HepG2 (cell line): ENCODE results near the gene PFN1. TPM values are rescaled to one million over a fixed set of nuclear protein-coding genes. Genes with fewer than 3 reads are reported as not detected.

ENCODE experiments used
- ATAC-seq: fragments of 200-7000 bp; cut with Tn5 transposase; 3 replicates; pipeline ENCODE4 v1.9.1; 2020; ENCODE audit warnings: mild to moderate bottlenecking, moderate library complexity
- BruUV-seq: library from RNA; stranded (reverse); fragments of 400-500 nt; replicated peaks from 2 replicates; lab custom pipeline; 2021; lab: Mats Ljungman, UMichigan
- CTCF ChIA-PET: fragments of 300-600 bp; formaldehyde crosslinking; extraction: SDS; loops from one replicate; lab custom pipeline; 2021; ENCODE audit warnings: low total read pairs, inconsistent platforms, low intra/inter-chr PET ratio; lab: Yijun Ruan, JAX
- POLR2A ChIA-PET: fragments of 350-600 bp; sonication (Branson Sonifier 250); formaldehyde crosslinking; loops from one replicate; lab custom pipeline; 2020; ENCODE audit warnings: antibody characterized with exemption, inconsistent platforms; lab: Yijun Ruan, JAX
- DNase-seq: peaks from one replicate; pipeline ENCODE4 v3.0.0-alpha.2; 2015; ENCODE audit warnings: low spot score
- FAIRE-seq: peaks from 3 replicates; lab custom pipeline; 2011; peaks lifted over from hg19 to GRCh38; lab: Jason Lieb, UNC
- H2AFZ ChIP-seq: one replicate; pipeline ENCODE4 v1.6.1; 2011; ENCODE audit warnings: low read length, inconsistent platforms
- H3K27ac ChIP-seq: fragments of 300-600 bp; 3 replicates; pipeline ENCODE4 v1.8.0; 2011; ENCODE audit warnings: mixed run types, mild to moderate bottlenecking, mixed read lengths, low read length, inconsistent platforms; ENCODE audit not compliant: insufficient read depth; ENCODE audit errors: extremely low read length
- H3K27me3 ChIP-seq, 2 experiments: fragments of 200-600 bp in 1 of 2; 2 replicates in 1 of 2; 3 replicates in 1 of 2; pipeline versions ENCODE4 v1.6.0 to v1.8.0; 2011; ENCODE audit warnings: low read length in 2 of 2, mild to moderate bottlenecking in 2 of 2, moderate library complexity in 2 of 2, inconsistent platforms in 1 of 2; ENCODE audit not compliant: insufficient read depth in 2 of 2, control insufficient read depth in 1 of 2
- H3K36me3 ChIP-seq, 2 experiments: fragments of 200-600 bp in 1 of 2; replicated peaks in 1 of 2; 2 replicates in 1 of 2; 3 replicates in 1 of 2; pipeline versions ENCODE4 v1.5.1 to v1.8.0; 2011; ENCODE audit warnings: low read length in 2 of 2, inconsistent platforms in 1 of 2; ENCODE audit not compliant: insufficient read depth in 2 of 2, control insufficient read depth in 1 of 2
- H3K4me1 ChIP-seq: 2 replicates; pipeline ENCODE4 v1.5.1; 2012; ENCODE audit warnings: low read length, inconsistent platforms; ENCODE audit not compliant: insufficient read depth
- H3K4me2 ChIP-seq: 2 replicates; pipeline ENCODE4 v1.6.0; 2011; ENCODE audit warnings: low read depth, low read length, inconsistent platforms
- H3K4me3 ChIP-seq, 3 experiments: fragments of 200-600 bp in 1 of 3; sonication (generic), shearing (Covaris generic) in 1 of 3; replicated peaks in 1 of 3; 2 replicates each; pipeline ENCODE4 v1.5.1; 2011 to 2016; ENCODE audit warnings: low read length in 3 of 3, inconsistent platforms in 2 of 3, low read depth in 2 of 3, mild to moderate bottlenecking in 2 of 3, control low read depth in 1 of 3, mixed read lengths in 1 of 3; ENCODE audit not compliant: insufficient read depth in 1 of 3
- H3K79me2 ChIP-seq: one replicate; pipeline ENCODE4 v1.6.1; 2011; ENCODE audit warnings: low read length, inconsistent platforms; ENCODE audit not compliant: insufficient read depth
- H3K9ac ChIP-seq: 2 replicates; pipeline ENCODE4 v1.6.0; 2011; ENCODE audit warnings: mild to moderate bottlenecking, low read depth, low read length, inconsistent platforms; ENCODE audit not compliant: insufficient read depth
- H3K9me3 ChIP-seq: 2 replicates; pipeline ENCODE4 v1.5.1; 2012; ENCODE audit warnings: mild to moderate bottlenecking, low read length
- H4K20me1 ChIP-seq: 2 replicates; pipeline ENCODE4 v1.6.0; 2011; ENCODE audit warnings: inconsistent platforms, mild to moderate bottlenecking, low read length, moderate library complexity; ENCODE audit not compliant: insufficient read depth
- ASH2L ChIP-seq: fragments of 300-600, 200-600 bp; sonication (generic); IDR thresholded peaks from 2 replicates; pipeline ENCODE4 v1.7.0; 2017; ENCODE audit warnings: low read depth, mild to moderate bottlenecking, moderate library complexity, mixed read lengths, low read length; ENCODE audit not compliant: insufficient read length
- ATF1 ChIP-seq: IDR thresholded peaks from 2 replicates; pipeline ENCODE4 v1.6.1; 2016; ENCODE audit warnings: mild to moderate bottlenecking, control low read depth
- FIP1L1 ChIP-seq: fragments of 200-400 bp; formaldehyde crosslinking; IDR thresholded peaks from 2 replicates; pipeline ENCODE4 v1.6.1; 2018; ENCODE audit warnings: low read depth, mild to moderate bottlenecking, low read length, moderate library complexity, borderline replicate concordance; ENCODE audit not compliant: insufficient read depth
- FOXK1 ChIP-seq: sonication (generic); formaldehyde crosslinking; IDR thresholded peaks from 2 replicates; pipeline ENCODE4 v1.4.0; 2020; ENCODE audit warnings: low read depth, missing genetic modification reagents, borderline replicate concordance
- KMT2B ChIP-seq: IDR thresholded peaks from 2 replicates; pipeline ENCODE4 v1.6.1; 2016; ENCODE audit warnings: missing genetic modification reagents, missing compliant biosample characterization
- RFX5 ChIP-seq: IDR thresholded peaks from 2 replicates; pipeline ENCODE4 v1.6.1; 2011; ENCODE audit warnings: low read depth, low read length, improper control_type of control experiment
- SMAD3 ChIP-seq: sonication (generic); formaldehyde crosslinking; IDR thresholded peaks from 2 replicates; pipeline ENCODE4 v1.4.0; 2020; ENCODE audit warnings: missing genetic modification reagents
- ZFP1 ChIP-seq: IDR thresholded peaks from 2 replicates; pipeline ENCODE4 v1.6.1; 2016
- ZKSCAN8 ChIP-seq: IDR thresholded peaks from 2 replicates; pipeline ENCODE4 v1.6.1; 2016; ENCODE audit warnings: borderline replicate concordance, missing genetic modification reagents, missing compliant biosample characterization
- ZNF224 ChIP-seq: sonication (generic); formaldehyde crosslinking; IDR thresholded peaks from 2 replicates; pipeline ENCODE4 v1.5.0; 2020; ENCODE audit warnings: mild to moderate bottlenecking, missing genetic modification reagents
- ZNF564 ChIP-seq: sonication (generic); formaldehyde crosslinking; IDR thresholded peaks from 2 replicates; pipeline ENCODE4 v1.8.1; 2023; ENCODE audit warnings: mild to moderate bottlenecking, missing genetic modification reagents
- WGBS: methylation state at CpG from one replicate; pipeline ENCODE4 v1.1.6; 2017; ENCODE audit warnings: low lambda C conversion rate; 5-methylcytosine and 5-hydroxymethylcytosine counted together
- in situ Hi-C: cut with HindIII; loops from 2 replicates; pipeline ENCODE4 v1.10.0; 2017; ENCODE audit warnings: low pct_unique_long_range_greater_than_20kb; ENCODE audit not compliant: extremely low pct_ligation_motif_present
- intact Hi-C: fragments of 100-400 bp; cut with micrococcal nuclease; formaldehyde crosslinking; loops from one replicate; pipeline ENCODE4 v1.10.0; 2022; ENCODE audit not compliant: unreplicated experiment
- polyA plus RNA-seq, 8 experiments: library from polyadenylated mRNA; depleted of rRNA in 3 of 8; stranded (reverse) in 7 of 8; unstranded in 1 of 8; fragments of >200 nt; fragmentation: Illumina TruSeq in 4 of 8; extraction: Trizol in 4 of 8; gene quantifications; 2 replicates each; pipeline versions ENCODE4 v1.2.1 to v1.2.3, GENCODE V29; 2011 to 2016; ENCODE audit warnings: low read depth in 4 of 8, missing spikeins in 1 of 8, mixed read lengths in 1 of 8; ENCODE audit not compliant: insufficient read depth in 1 of 8
- total RNA-seq, 5 experiments: library from RNA; depleted of rRNA; stranded (reverse); fragments of >200 nt; fragmentation: Illumina TruSeq; extraction: Trizol; gene quantifications; 2 replicates each; pipeline ENCODE4 v1.2.3, GENCODE V29; 2016; ENCODE audit warnings: low read depth in 1 of 5
- TF ChIP-seq, protein P1 (sequence below): sonication (generic); formaldehyde crosslinking; IDR thresholded peaks from 2 replicates; pipeline ENCODE4 v1.4.0; 2020; ENCODE audit warnings: mild to moderate bottlenecking, missing genetic modification reagents
- TF ChIP-seq, protein P2 (sequence below): sonication (generic); formaldehyde crosslinking; IDR thresholded peaks from 2 replicates; pipeline ENCODE4 v1.9.0; 2022; ENCODE audit warnings: missing genetic modification reagents, mild to moderate bottlenecking, borderline replicate concordance
- TF ChIP-seq, protein P3 (sequence below): sonication (generic); formaldehyde crosslinking; IDR thresholded peaks from 2 replicates; pipeline ENCODE4 v1.4.0; 2020; ENCODE audit warnings: missing genetic modification reagents, borderline replicate concordance
- TF ChIP-seq, protein P4 (sequence below): sonication (generic); formaldehyde crosslinking; IDR thresholded peaks from 2 replicates; pipeline ENCODE4 v1.5.1; 2020; ENCODE audit warnings: missing genetic modification reagents, mild to moderate bottlenecking, borderline replicate concordance

Gene PFN1
- total and polyA plus RNA-seq, 2 of the 13 experiments (the other 11 are each of a cell fraction or from before 2014, with no cell fraction given) = 494 to 613 TPM

DNA sequence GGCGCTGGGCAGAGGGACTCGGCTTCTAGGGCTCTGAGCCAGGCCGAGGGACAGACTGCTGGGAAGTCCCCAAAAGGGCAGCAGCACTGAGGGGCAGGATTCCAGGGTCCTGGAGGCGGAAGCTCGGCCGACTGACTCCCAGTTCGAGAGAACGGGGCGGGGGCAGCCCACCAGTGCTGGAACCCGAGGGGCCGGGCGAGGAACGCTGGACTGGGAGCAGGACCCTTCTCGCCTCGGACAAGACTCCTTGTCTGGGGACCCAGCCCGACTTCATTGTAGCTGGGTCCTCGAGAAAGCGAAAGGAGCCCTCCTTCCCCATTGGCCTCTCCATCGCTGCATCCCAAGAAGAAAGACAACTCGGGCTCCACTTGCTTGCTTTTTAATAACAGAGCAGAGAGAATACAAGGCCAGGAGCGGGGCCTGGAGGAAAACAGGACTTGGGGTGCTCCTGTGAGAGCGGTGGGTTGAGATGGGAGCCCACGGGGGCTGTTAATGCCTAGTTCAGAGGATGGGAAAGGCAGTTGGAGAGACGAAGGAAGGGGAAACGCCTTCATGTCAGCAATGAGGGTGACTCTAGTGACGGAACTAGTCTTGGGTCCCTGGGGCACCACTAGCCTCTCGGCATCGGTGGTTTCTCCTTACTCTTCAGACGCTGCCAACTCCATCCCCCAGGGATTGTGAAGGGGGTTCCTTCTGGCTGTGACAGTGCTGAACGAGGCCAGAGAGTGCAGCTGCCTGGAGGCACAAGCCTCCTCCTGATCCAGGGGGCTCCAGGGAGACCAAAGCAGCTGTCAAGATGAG is 39.6 kb upstream of the PFN1 start:
- Histone ChIP-seq H3K36me3 (no peaks in the 10 kb centered on the region; a peak in 1 of 5 replicates), H3K79me2 (no peaks in the 10 kb centered on the region), H3K27ac (peak overlapping the region; percentile 5), H3K27me3 (no peaks in the 10 kb centered on the region), H3K4me3 (peak overlapping the region; percentile 80 to 87 (median 84)), H3K9me3 (no peaks in the 10 kb centered on the region), H3K4me1 (peaks cover 30% of the 10 kb centered on the region), H4K20me1 (no peaks in the 10 kb centered on the region), H3K9ac (peak overlapping the region; percentile 70), H3K4me2 (peak overlapping the region; percentile 94), H2AFZ (no peak overlapping the region)
- no peak for FAIRE-seq
- POLR2A ChIA-PET = interaction anchor here (1.1 to 5.6 kb wide), 6 partner anchors 9 to 68 kb away, joined by 4 to 78 read pairs (median 8); partner anchors contain the start of genes INCA1, KIF1C, RNF167 and SLC25A11
- CTCF ChIA-PET = interaction anchor here (2.0 kb wide), 1 partner anchor 78 kb away, joined by 7 read pairs; no protein-coding TSS in a partner anchor
- WGBS = 60% methylated on average over 21 of the region's 30 CpGs
- no peak for DNase-seq
- TSS peak; percentile 75 for BruUV-seq
- in situ Hi-C loops (no loop called here), intact Hi-C loops (loop anchor here (2.0 kb wide), 1 partner anchor 75 kb away; no protein-coding TSS in a partner anchor)
- ATAC-seq = no peak
- 0 out of 2 replicates have a peak, but pooled peaks have one; percentile 7 for TF ChIP-seq ZNF224
- TF ChIP-seq, protein P1, sequence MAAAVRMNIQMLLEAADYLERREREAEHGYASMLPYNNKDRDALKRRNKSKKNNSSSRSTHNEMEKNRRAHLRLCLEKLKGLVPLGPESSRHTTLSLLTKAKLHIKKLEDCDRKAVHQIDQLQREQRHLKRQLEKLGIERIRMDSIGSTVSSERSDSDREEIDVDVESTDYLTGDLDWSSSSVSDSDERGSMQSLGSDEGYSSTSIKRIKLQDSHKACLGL = 0 out of 2 replicates have a peak, but pooled peaks have one; percentile 28
- no peak for TF ChIP-seq SMAD3 (CRISPR knock-in tag)
- TF ChIP-seq ZNF564 (CRISPR knock-in tag) = no peak
- TF ChIP-seq ZKSCAN8 (CRISPR knock-in tag) = no peak
- 0 out of 2 replicates have a peak, but pooled peaks have one; percentile 9 for TF ChIP-seq ZFP1 (CRISPR knock-in tag)
- TF ChIP-seq, protein P2, sequence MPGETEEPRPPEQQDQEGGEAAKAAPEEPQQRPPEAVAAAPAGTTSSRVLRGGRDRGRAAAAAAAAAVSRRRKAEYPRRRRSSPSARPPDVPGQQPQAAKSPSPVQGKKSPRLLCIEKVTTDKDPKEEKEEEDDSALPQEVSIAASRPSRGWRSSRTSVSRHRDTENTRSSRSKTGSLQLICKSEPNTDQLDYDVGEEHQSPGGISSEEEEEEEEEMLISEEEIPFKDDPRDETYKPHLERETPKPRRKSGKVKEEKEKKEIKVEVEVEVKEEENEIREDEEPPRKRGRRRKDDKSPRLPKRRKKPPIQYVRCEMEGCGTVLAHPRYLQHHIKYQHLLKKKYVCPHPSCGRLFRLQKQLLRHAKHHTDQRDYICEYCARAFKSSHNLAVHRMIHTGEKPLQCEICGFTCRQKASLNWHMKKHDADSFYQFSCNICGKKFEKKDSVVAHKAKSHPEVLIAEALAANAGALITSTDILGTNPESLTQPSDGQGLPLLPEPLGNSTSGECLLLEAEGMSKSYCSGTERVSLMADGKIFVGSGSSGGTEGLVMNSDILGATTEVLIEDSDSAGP (CRISPR knock-in tag) = peak; percentile 60; the same call in 1 of the 2 replicates
- TF ChIP-seq FIP1L1 = no peak
- TF ChIP-seq, protein P3, sequence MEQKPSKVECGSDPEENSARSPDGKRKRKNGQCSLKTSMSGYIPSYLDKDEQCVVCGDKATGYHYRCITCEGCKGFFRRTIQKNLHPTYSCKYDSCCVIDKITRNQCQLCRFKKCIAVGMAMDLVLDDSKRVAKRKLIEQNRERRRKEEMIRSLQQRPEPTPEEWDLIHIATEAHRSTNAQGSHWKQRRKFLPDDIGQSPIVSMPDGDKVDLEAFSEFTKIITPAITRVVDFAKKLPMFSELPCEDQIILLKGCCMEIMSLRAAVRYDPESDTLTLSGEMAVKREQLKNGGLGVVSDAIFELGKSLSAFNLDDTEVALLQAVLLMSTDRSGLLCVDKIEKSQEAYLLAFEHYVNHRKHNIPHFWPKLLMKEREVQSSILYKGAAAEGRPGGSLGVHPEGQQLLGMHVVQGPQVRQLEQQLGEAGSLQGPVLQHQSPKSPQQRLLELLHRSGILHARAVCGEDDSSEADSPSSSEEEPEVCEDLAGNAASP = no peak
- peak; percentile 12 for TF ChIP-seq ASH2L
- TF ChIP-seq, protein P4, sequence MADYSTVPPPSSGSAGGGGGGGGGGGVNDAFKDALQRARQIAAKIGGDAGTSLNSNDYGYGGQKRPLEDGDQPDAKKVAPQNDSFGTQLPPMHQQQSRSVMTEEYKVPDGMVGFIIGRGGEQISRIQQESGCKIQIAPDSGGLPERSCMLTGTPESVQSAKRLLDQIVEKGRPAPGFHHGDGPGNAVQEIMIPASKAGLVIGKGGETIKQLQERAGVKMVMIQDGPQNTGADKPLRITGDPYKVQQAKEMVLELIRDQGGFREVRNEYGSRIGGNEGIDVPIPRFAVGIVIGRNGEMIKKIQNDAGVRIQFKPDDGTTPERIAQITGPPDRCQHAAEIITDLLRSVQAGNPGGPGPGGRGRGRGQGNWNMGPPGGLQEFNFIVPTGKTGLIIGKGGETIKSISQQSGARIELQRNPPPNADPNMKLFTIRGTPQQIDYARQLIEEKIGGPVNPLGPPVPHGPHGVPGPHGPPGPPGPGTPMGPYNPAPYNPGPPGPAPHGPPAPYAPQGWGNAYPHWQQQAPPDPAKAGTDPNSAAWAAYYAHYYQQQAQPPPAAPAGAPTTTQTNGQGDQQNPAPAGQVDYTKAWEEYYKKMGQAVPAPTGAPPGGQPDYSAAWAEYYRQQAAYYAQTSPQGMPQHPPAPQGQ (CRISPR knock-in tag) = no peak
- TF ChIP-seq ATF1 (CRISPR knock-in tag) = no peak
- TF ChIP-seq RFX5 = no peak
- no peak for TF ChIP-seq FOXK1
- 0 out of 2 replicates have a peak, but pooled peaks have one; percentile 26 for TF ChIP-seq KMT2B (CRISPR knock-in tag)
